Skin of body (tissue), 2 donors: ENCODE results near the gene PODN. TPM values are rescaled to one million over a fixed set of nuclear protein-coding genes. Genes with fewer than 3 reads are reported as not detected.
A peak's percentile ranks its signal among the peaks of the same experiment; 100 is the strongest.

Experiments
- DNase-seq: peaks from one replicate; lab custom pipeline; 2025; lab: John Stamatoyannopoulos, UW
- total RNA-seq: library from RNA; depleted of rRNA; stranded (reverse); fragments of >200 nt; gene quantifications from one replicate; pipeline ENCODE4 v1.2.3, GENCODE V29; 2014

PODN gene
- total RNA-seq, 1 donor from 2014 or later, result 13.8 TPM

DNA sequence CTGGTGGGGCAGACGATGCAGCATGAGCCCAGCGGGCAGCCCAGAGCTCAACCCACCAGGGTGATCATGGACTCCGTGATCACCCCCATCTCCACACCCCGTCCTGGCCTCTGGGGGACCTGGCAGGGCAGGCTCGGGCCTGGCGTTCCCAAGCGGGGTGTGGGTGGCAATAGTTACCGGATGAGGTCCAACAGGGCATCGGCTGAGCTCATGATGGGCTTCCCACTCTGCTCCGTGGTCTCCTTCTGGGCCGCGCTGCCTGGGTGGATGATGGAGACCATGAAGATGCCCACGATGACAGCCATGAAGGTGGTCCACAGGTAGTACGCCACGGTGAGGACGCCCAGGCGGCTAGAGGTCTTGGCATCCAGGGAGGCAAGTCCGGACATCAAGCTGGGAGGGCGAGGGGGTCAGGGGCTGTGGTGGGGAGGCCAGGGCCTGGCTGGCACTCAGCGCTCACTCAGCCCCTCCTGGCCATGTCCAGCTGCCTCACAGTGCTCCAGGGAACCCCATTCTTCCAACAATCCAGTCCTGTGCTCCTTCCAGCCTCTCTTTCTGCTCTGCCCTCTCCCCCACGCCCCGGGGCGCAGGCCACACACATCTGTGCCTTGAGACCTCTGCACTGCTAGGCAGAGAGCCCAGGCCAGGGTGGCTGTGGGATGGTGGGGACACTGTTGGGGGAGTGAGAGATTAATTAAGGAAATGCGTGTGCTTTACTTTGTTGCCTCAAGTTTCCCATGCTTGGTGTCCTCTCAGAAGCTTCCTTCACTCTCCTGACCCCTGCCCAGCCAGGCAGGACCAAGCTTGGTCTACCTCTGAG is 52.8 kb downstream of the PODN start:
- DNase-seq, result no peak

DNA sequence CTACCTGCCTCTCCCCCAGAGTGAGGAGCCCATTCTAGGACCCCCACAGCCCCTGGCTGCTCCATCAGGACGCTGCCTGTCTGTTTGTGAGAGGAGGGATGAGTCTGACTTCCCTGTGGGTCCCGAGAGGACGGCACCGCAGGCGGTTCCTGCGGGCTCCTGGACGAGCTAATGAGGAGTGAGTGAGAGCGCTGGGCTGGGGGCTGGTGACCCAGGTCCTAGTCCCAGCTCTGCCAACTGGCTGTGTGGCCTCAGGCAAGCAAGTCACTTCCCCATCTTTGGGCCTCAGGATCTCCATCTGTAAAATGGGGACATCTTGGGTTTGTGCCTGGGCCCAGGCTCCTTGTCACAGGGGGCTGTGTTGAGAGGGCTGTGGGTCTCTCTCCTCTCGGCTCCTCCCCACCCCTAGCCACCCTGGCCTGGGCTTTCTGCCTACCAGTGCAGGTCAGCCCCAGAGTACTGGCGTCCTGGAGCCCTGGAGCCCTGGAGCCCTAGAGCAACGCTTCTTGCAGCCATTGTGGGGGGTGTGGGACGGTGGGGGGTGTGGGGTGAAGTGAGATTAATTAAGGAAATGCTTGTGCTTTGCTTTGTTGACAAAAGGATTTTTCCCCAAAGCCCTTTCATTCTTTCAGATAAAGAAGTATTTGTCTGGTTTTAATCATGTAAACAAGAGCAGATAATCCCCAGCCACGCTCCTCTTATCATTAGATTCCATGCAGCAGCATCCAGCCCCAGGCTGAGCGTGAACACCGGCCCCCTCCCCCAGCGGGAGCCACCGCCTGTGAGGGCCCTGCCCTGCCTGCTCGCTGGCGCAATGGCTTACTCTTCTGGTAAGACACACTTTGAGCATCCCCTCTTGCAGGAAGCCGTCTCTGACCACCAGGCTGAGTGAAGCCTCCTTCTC is 53.6 kb downstream of the PODN start:
- peak; percentile 20 for DNase-seq

DNA sequence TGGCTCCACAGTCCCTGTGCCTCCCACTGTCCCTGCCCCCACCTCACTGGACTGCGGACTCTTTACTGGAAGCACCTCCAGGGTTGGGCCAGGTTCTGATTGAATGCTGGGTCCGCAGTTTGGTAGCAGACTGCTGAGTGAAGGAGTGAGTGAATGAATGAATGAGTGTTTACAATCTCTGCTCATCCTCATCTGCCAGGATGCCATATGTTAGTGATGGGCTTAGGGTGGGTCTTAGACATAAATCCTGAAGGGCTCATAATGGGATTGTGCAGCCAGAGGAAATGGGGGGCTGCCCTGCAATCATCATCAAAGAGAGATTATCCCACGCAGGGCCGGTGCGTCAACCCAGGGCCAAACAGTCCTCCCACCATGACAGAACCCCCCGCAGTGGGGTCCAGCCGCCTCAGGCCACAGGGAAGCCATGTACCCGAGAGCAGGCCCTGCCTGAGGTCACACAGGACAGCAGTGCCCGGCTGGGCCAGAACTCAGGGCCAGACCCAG is 54.3 kb downstream of the PODN start:
- DNase-seq, result no peak

DNA sequence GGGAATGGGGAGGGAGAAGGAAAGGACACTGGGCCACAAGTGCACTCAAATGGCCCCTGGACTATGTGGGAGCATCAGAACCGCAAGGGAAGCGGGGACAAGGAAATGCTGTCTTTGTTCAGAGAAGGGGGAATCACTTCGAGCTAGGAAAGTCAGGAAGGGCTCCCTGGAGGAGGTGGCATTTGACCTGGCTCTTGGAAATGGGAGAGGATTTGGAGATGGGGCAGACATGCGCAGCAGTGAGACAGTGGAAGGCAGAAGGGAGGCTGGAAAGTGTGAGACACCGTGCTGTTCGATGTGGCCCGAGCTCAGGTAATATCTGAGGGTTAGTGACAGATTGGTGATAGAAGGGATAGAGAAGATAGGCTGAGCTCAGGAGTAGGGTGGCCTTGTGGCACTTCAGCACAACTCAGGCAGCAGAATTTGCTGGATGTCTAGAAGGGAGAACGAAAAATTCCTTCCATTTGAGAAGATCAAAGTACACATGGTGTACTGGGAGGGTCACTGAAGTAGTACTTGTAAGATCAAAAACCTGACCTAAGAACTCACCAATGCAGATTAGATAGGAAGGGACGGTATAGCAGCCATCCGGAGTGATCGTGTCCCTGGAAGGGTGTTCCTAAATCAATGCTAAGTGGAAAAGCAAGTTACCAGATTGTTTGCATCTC is 55.1 kb downstream of the PODN start:
- DNase-seq, result no peak

DNA sequence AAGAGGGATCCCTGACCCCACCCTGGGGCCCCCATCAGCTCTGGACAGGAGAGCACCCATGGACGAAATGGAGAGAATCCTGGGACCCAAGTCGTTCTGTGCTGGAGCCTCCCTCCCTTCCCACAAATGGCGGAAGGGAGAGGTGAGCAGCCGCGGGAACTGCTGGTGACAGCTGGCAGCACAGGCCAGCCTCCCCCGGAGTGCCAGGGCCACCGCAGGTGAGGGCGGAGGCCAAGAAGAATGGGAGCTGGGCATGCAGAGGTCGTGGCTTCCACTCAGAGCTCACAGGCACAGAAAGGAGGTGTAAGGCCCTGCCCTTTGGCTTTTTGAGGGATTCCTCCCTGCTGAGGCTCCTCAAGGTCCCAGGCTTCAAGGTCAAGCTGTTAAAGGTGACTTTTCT is 55.8 kb downstream of the PODN start:
- DNase-seq, result no peak

DNA sequence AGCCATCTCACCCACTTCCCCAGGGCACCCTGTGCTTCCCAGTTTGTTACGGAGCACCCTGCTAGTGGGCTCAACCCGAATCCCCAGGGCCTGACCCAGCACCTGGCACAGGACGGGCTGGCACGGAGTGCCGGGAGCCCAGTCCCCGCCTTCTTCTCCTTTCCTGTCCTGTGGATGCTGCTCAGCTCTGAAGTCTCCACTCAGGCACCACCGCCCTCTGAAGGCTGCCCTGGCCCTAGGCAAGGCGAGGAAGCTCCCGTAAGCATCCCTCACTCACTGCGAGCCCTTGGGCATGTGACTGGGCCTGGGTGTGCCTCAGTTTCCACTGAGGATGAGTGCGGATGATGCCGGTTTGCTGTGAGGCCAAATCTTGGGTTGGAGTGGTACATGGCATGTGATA is 58.6 kb downstream of the PODN start:
- DNase-seq, result no peak

DNA sequence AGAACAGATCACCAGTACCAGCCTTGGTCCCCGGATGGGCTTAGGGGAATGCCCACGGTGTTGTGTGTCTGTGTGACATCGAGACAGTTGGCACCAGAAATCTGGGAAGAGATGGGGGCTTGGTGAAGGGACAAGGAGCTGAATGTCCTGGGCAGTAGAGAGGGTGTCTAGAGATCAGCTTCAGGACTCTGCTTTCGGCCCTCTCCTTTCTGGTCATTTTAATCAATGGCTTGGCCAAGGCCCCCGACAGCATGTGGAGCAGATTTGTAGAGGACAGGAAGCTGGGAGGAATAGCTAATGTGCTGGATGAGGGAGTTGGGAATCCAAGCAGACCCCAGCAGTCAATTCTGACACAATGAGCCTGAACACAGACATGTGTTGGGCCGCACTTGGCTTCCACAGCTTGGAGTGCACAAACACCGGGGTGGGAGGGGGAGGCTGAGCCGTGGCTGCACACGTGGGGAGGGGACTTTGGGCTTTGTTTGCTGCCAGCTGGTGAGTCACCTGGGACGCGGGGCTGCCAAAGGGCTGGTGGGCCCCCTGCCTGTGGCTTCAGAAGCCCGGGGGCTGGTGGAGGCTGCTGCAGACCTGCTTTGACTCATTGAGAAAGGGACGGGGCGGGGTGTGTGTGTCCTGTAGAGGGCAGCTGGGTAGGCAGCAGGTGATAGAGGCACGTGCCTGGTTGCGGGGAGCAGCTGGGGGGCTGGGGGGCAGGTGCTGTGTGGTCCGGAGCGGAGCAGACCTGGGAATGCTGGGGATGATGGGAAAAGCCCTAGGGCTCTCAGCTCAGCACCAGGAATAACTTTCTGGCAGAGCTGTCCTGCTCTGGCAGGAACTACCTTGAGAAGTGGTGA is 59.5 kb downstream of the PODN start:
- peak; percentile 76 for DNase-seq

DNA sequence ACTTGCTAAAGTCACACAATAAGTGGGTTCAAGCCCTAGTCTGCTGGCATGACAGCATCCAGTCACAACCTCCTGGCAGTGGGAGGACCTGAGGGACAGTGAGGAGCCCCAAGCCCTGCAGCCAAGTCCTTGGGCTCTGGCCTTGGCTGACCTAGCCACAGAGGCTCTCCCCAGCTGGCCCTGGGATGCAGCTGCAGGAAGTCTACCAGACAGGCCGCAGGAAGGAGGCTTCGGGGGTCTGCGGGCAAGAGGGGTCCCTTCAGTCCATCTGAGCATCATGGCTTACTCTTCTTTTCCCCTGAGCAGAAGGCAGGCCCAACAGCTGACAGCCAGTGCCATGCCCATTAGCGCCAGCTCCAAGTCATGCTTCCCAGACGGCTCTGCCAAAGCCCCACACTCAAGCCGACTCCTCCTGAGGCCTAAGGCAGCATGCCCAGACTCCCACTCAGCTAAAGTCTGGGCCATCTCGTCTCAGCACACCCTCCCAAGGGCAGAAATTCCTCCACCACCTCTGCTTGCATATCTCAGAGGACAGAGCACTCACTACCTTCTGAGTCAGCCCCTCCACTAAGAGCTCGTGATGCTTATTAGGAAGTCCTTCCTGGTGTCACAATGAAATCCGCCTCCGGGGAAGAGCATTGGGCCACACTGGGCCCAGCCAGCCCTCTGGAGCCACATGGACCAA is 60.3 kb downstream of the PODN start:
- no peak for DNase-seq

DNA sequence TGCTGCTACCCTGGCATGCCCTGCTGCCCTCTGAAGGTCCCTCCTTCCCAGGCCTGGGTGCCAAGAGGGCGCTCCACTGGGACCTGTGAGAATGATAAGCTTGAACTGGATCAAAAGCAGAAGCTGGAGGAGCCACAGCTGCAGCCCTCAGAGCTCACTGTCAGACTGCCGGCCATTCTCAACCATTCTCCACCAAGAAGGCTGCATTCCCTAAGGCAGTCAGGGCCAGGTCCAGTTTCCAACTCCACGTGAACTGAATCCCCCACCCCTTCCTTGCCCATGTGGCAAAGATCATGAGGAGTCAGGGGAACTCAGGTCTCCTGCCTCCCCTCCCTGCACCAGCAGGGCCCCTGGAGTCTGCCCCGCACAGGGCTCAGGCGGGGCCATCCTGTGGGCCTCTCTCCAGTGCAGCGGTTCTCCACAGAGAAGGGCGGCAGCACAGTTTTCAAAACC is 61.0 kb downstream of the PODN start:
- DNase-seq, result no peak

DNA sequence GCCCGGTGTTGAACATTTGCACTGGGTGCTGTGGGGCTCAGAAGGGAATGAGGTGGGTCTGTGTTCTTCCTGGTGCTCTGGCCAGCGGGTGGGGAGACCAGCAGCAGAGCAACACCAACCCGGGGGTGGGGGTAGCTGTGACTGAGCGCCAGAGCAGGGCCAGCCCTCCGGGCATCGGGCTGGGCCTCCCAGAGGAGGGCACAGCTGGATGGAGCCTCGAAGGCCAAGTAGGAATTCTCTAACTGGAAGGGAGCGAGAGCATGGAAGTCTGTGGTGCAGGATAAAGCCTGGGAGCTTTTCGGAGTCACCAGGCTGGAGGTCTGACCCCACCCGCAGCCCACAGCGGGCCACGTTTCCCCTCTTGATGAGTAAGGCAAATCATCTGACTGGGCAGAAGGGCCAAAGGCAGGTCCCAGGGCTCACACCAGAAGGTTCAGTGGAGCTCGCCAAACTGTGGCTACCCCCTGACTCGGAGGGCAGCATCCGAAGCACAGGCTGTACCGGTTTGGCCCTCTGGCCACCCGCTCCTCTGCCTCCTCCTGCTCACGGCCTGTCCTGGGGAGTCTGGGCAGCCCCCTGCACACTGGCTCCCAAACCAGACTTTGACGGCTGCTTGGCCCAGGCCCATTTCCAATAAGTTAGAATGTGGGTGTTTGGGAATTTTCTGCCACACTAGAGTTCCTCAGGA is 61.6 kb downstream of the PODN start:
- no peak for DNase-seq

DNA sequence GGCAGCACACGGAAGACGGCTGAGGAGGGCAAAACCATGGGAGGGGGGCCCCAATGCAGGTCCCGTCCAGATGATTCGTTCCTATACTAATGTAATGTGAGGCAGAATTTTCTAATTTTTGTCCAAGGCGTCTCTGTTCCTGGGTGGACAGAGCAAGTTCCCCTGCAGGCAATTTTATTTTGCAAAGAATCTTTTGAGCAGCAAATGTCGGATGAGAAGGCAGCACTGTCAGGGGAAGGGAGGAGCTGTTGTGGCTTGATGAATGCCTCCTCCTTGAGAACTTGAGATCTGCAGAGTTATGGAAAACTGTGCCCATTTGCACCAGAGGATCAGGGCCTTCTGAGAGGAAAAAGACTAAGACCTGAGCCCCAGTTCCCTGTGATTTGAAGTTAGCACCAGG is 63.1 kb downstream of the PODN start:
- no peak for DNase-seq

DNA sequence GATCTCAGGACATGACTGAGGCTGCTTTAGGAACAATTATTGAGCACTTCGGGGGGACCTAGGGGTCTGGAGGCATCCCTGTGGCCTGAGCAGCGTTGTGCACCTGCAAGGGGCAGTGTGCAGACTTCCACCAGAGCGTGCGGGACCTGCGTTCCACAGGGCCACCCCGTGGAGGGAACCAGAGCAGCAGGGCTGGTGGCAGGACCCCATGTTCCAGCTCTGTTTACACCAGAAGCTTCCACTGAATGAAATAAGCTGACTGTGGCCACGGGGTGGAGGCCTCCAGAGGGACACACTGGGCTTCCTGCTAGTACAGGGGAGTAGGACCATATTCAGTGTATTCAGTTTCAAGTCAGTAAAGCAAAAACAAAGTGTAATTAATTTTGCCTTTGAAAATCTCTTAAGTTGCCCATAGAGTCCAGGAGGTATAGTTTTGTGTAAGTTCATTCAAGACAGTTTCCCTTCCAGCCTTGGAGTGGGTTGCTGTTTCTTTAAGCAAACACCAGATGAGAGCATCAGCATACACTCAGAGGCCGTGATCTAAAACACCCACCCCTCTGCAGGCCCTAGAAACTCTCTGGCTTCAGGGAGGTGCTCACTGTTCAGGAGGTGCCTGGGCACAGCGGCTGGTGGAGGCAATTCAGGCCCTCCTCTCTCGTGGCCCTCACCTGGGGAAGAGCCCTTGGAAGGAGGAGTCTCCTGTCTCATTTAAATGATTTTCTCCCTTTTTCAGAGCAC is 63.8 kb downstream of the PODN start:
- peak; percentile 13 for DNase-seq

DNA sequence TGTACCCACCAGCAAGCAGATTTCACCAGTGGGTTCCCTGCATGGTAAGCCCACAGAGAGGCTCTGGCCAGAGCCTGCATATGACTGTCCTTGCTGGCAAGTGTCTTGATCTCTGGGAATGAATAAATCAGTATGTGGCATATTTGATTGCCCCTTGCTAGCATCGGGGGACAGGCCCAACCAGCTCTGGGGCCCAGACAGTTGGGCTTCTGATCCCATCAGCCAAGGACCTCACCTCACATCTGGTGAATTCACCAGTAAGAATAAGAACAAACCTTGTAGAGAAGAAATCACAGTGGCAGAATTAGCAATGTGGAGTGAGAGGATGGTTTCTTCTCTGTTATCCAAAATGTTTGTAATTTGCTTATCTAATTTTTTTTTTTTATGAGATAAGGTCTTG is 64.5 kb downstream of the PODN start:
- DNase-seq, result no peak

DNA sequence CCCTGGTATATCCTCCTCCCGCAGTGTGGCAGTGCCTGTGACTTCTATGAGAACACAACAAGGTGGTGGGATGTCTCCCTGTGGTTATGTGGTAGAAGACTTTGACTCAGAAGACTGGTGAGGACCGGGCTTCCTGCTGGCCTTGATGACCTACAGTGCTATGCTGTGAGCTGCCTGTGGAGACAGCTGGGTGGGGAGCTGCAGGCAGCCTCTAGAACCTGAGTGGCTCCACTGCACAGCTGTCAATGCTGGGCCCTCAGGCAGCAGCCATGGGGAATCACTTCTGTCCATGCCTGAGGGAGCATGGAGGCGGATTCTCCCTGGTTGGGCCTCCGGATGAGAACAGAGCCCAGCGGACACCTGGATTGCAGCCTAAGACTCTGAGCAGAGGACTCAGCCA is 65.5 kb downstream of the PODN start:
- DNase-seq, result no peak

DNA sequence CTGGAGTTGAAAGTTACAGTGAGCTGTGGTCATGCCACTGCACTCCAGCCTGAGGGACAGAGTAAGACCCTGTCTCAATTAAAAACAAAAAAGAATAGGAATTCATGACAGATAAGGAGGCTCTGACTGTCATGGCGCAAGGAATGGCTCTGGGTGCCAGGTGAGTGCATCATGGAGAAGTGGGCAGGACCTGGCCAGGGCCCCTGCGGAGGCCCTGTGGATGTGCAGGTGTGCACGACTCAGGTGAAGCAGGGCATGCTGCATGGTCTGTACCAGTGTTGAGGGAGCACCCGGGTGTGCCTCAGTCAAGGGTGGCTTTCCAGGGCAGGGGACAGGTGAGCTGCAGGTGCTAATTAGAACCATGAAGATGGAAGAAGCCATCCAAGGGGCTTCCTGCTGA is 66.4 kb downstream of the PODN start:
- DNase-seq, result no peak

DNA sequence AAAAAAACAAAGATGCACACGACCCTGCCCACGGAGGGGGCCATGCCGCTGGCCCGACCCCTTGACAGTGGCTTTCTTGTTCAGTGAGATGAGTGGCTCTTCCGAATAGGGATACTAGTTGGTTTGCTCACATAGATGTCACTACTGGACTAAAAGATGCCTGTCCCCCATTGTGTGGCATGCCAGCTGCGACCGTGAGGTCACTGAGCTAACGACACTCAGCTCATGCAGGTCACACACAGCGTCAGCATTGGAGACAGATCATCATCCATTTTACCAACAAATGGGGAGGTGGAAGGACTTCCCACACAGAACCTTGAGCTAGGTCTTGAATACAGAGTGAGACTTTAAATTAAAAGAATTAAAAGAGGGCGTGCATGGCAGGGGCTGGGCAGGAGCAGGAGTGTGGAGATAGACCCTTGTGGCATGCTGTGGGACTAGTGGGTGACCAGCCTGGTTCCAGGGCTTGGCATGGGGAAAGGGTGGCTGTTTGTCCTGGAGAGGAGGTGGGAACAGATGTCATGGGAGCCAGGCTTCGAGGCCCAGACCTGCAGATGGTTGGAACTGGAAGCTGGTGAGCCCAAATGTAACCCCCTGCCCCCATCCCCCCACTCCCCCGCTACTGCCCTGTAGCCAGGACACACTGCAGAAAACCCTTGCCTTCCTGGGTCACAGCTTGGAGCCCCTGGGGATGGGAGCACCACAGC is 68.0 kb downstream of the PODN start:
- no peak for DNase-seq

DNA sequence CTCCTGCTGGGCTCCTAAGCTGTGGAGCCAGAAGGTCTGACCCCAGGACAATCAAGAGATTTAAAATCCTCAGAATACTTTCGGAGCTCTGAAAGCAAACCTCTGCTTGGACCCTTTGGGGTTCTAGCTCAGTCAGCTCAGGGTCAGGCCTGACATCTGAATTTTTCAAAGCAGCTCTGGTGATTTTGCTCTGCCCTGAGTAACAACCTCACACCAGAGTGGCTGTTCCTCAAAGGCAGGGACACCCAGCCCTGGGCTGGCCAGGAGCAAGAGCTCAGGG is 68.5 kb downstream of the PODN start:
- DNase-seq, result no peak

DNA sequence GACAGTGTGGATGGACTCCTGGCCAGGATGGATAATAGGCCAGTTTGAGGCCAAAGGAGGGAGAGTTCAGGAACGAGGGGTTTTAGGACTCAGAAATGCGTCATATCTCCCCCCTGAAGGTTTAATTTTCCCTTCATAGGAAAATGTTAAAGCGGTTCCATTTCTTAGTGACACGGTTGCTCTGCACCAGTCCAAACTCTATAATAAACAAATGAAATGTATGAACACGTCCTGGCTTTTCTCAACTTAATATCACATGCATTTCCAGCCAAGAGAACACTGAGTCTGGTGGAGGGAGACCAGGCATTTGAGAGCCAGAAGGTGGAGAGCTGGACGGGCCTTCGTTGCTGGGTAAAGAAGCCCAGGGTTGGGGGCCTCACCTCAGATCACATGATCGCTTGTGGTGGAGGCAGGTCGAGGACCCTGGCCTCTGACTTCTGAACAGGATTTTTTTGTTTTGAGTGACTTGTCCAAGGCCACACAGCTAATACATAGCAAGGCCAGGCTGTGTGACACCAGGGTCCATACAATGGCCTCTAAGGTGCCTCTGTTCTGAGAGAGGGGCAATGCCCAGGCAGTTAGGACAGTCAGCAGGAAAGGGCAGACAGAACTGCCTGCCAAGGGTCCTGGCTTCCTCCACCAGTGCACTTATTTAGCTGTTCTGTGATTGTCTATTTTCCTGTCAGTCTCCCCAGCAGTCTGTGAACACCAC is 69.0 kb downstream of the PODN start:
- no peak for DNase-seq
